Neural progenitor cell (in vitro differentiated cells): ENCODE measurements around the gene TMEM217. TPM values are rescaled to one million over a fixed set of nuclear protein-coding genes. Genes with fewer than 3 reads are reported as not detected.

Experiments
- DNase-seq: peaks from one replicate; pipeline ENCODE4 v3.0.0-alpha.2; 2016; ENCODE audit warnings: low spot score
- H2AFZ ChIP-seq: fragments of 200-600 bp; sonication (generic); replicated peaks from 2 replicates; pipeline ENCODE4 v1.6.1; 2016; ENCODE audit warnings: antibody characterized with exemption
- H3F3A ChIP-seq: fragments of 200-600 bp; sonication (generic); 2 replicates; pipeline ENCODE4 v1.6.1; 2016; ENCODE audit warnings: antibody characterized with exemption, low read depth
- H3K27ac ChIP-seq: fragments of 200-600 bp; sonication (generic); 2 replicates; pipeline ENCODE4 v1.5.1; 2016; ENCODE audit warnings: mild to moderate bottlenecking
- H3K27me3 ChIP-seq: fragments of 200-600 bp; sonication (generic); 2 replicates; pipeline ENCODE4 v1.6.1; 2016; ENCODE audit warnings: mild to moderate bottlenecking, moderate library complexity
- H3K36me3 ChIP-seq: fragments of 200-600 bp; sonication (generic); 2 replicates; pipeline ENCODE4 v1.5.1; 2016
- H3K4me1 ChIP-seq: fragments of 200-600 bp; sonication (generic); 2 replicates; pipeline ENCODE4 v1.6.1; 2016; ENCODE audit warnings: mixed run types
- H3K4me2 ChIP-seq: fragments of 200-600 bp; sonication (generic); 2 replicates; pipeline ENCODE4 v1.6.1; 2016
- H3K4me3 ChIP-seq: fragments of 200-600 bp; sonication (generic); 2 replicates; pipeline ENCODE4 v1.5.1; 2016
- H3K79me2 ChIP-seq: fragments of 200-600 bp; sonication (generic); 2 replicates; pipeline ENCODE4 v1.6.1; 2016; ENCODE audit warnings: low read depth
- H3K9ac ChIP-seq: fragments of 200-600 bp; sonication (generic); 2 replicates; pipeline ENCODE4 v1.6.1; 2016
- H3K9me3 ChIP-seq: fragments of 200-600 bp; sonication (generic); 2 replicates; pipeline ENCODE4 v1.5.1; 2016; ENCODE audit warnings: low read depth
- H4K20me1 ChIP-seq: fragments of 200-600 bp; sonication (generic); 2 replicates; pipeline ENCODE4 v1.6.1; 2016; ENCODE audit warnings: low read depth
- H3K27ac Mint-ChIP-seq: 3 replicates; pipeline ENCODE4 v1.8.0; 2021; ENCODE audit warnings: mixed read lengths
- H3K27me3 Mint-ChIP-seq: 2 replicates; pipeline ENCODE4 v1.8.0; 2022; ENCODE audit warnings: low read depth, mild to moderate bottlenecking, inconsistent platforms, moderate library complexity, mixed read lengths; ENCODE audit not compliant: insufficient read depth
- H3K36me3 Mint-ChIP-seq: 3 replicates; pipeline ENCODE4 v1.8.0; 2021; ENCODE audit warnings: mixed read lengths
- H3K4me1 Mint-ChIP-seq: 3 replicates; pipeline ENCODE4 v1.8.0; 2021; ENCODE audit warnings: mixed read lengths
- H3K4me3 Mint-ChIP-seq: 3 replicates; pipeline ENCODE4 v1.8.0; 2021; ENCODE audit warnings: mild to moderate bottlenecking, moderate library complexity, mixed read lengths
- H3K9me3 Mint-ChIP-seq: 3 replicates; pipeline ENCODE4 v1.8.0; 2020; ENCODE audit warnings: mixed read lengths
- EZH2 ChIP-seq: fragments of 200-600 bp; sonication (generic); IDR thresholded peaks from 2 replicates; pipeline ENCODE4 v1.6.1; 2017; ENCODE audit warnings: antibody characterized with exemption, mild to moderate bottlenecking, moderate library complexity
- EZH2phosphoT487 ChIP-seq: fragments of 200-600 bp; sonication (generic); IDR thresholded peaks from 2 replicates; pipeline ENCODE4 v1.6.1; 2017; ENCODE audit warnings: antibody characterized with exemption
- total RNA-seq: library from RNA; depleted of rRNA; stranded (reverse); fragments of >200 nt; gene quantifications from 2 replicates; pipeline ENCODE4 v1.2.3, GENCODE V29; 2015; ENCODE audit warnings: low replicate concordance
- TF ChIP-seq, protein P1 (sequence below): fragments of 200-600 bp; sonication (generic); IDR thresholded peaks from 2 replicates; pipeline ENCODE4 v1.5.1; 2017; ENCODE audit warnings: antibody characterized with exemption, mild to moderate bottlenecking

Gene TMEM217
- total RNA-seq, 1 donor from 2014 or later = not detected

DNA sequence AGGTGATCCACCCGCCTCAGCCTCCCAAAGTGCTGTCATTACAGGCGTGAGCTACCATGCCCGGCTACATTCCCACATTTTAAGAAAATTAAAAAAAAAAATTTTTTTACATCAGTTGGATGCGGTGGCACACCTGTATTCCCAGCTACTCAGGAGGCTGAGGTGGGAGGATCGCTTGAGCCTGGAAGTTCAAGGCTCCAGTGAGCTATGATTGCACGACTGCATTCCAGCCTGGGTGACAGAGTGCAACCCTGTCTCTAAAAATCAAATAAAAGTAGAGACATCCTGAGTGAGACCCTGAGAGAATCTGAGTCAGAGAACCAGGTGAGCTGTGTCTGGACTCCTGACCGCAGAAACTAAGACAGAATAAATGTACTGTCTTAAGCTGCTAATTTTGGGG, 49.2 kb downstream of the TMEM217 start:
- Histone ChIP-seq H3K27ac (no peak overlapping the region), H3F3A (no peaks in the 10 kb centered on the region), H4K20me1 (no peaks in the 10 kb centered on the region), H3K4me2 (no peak overlapping the region), H2AFZ (no peak overlapping the region), H3K4me1 (no peaks in the 10 kb centered on the region), H3K9ac (no peak overlapping the region), H3K36me3 (no peaks in the 10 kb centered on the region), H3K9me3 (no peaks in the 10 kb centered on the region), H3K4me3 (no peak overlapping the region), H3K79me2 (no peaks in the 10 kb centered on the region), H3K27me3 (no peaks in the 10 kb centered on the region)
- no peak overlapping the region for H3K27ac Mint-ChIP-seq
- H3K4me1 Mint-ChIP-seq = peaks cover 8% of the 10 kb centered on the region
- no peak for DNase-seq
- no peaks in the 10 kb centered on the region for H3K36me3 Mint-ChIP-seq
- TF ChIP-seq EZH2 (no peak), EZH2phosphoT487 (no peak)
- TF ChIP-seq, protein P1, sequence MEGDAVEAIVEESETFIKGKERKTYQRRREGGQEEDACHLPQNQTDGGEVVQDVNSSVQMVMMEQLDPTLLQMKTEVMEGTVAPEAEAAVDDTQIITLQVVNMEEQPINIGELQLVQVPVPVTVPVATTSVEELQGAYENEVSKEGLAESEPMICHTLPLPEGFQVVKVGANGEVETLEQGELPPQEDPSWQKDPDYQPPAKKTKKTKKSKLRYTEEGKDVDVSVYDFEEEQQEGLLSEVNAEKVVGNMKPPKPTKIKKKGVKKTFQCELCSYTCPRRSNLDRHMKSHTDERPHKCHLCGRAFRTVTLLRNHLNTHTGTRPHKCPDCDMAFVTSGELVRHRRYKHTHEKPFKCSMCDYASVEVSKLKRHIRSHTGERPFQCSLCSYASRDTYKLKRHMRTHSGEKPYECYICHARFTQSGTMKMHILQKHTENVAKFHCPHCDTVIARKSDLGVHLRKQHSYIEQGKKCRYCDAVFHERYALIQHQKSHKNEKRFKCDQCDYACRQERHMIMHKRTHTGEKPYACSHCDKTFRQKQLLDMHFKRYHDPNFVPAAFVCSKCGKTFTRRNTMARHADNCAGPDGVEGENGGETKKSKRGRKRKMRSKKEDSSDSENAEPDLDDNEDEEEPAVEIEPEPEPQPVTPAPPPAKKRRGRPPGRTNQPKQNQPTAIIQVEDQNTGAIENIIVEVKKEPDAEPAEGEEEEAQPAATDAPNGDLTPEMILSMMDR = no peak
- H3K4me3 Mint-ChIP-seq = no peak overlapping the region
- H3K27me3 Mint-ChIP-seq = peaks cover 10% of the 10 kb centered on the region
- no peaks in the 10 kb centered on the region for H3K9me3 Mint-ChIP-seq

DNA sequence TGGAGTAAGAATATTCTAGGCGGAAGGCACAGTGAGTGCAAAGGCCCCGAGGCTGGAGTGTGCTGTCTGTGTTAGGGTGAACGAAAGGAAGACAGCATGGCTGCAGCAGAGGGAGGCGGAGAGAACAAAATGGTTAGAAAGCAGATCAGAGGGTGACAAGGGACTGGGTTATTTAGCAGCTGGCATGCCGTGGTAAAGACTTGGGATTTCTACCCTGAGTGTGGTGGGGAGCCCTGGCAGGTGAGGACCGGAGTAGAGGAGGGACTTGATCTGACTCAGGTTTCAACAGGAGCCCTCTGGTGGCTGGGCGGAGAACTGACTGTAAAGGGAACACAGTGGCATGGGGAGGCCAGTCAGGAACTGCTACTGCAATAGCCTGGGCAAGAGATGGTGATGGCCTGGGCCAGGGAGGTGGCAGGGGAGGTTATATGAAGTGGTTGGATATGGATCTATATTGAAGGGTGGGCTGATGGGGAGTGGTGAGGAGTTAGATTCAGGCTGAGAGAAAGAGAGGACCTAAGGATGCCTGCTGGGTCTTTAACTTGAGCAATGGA, 50.0 kb downstream of the TMEM217 start:
- Mint-ChIP-seq H3K27me3 (peaks cover 10% of the 10 kb centered on the region), H3K9me3 (no peaks in the 10 kb centered on the region), H3K27ac (no peak overlapping the region), H3K4me1 (peaks cover 8% of the 10 kb centered on the region), H3K4me3 (peak overlapping the region; percentile 1), H3K36me3 (no peaks in the 10 kb centered on the region)
- TF ChIP-seq, protein P1 = peak; percentile 78
- no peak for TF ChIP-seq EZH2phosphoT487
- H3K9ac ChIP-seq = no peak overlapping the region
- H3K27ac ChIP-seq = no peak overlapping the region
- no peak overlapping the region for H3K4me3 ChIP-seq
- no peaks in the 10 kb centered on the region for H3F3A ChIP-seq
- no peaks in the 10 kb centered on the region for H3K27me3 ChIP-seq
- H3K36me3 ChIP-seq = no peaks in the 10 kb centered on the region
- H3K4me1 ChIP-seq = no peaks in the 10 kb centered on the region
- H3K4me2 ChIP-seq = no peak overlapping the region
- no peak overlapping the region for H2AFZ ChIP-seq
- no peaks in the 10 kb centered on the region for H4K20me1 ChIP-seq
- H3K9me3 ChIP-seq = no peaks in the 10 kb centered on the region
- no peaks in the 10 kb centered on the region for H3K79me2 ChIP-seq
- peak; percentile 82 for DNase-seq

DNA sequence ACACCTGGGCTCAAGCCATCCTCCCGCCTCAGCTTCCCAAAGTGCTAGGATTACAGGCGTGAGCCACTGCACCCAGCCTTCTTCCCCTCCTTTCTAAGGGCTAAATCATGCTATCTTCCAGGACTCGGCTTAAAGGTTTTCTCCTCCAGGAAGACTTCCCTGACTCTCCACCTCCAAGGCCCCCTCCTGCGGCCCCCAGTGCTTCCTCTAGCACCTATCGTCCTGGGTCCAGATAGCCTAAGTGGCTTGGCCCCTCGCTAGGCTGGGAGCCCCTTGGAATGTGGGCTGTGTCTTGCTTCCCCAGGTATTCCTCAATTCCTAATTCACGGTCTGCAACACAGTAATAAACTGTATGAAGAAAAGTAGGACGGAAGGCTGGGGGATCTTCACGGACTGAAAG, 51.3 kb downstream of the TMEM217 start:
- Mint-ChIP-seq H3K27me3 (peaks cover 6% of the 10 kb centered on the region), H3K9me3 (no peaks in the 10 kb centered on the region), H3K36me3 (no peaks in the 10 kb centered on the region), H3K4me1 (peaks cover 8% of the 10 kb centered on the region), H3K4me3 (no peak overlapping the region), H3K27ac (no peak overlapping the region)
- H3K4me1 ChIP-seq = no peaks in the 10 kb centered on the region
- H3K4me3 ChIP-seq = no peak overlapping the region
- no peaks in the 10 kb centered on the region for H3F3A ChIP-seq
- no peaks in the 10 kb centered on the region for H3K79me2 ChIP-seq
- H4K20me1 ChIP-seq = no peaks in the 10 kb centered on the region
- no peak for DNase-seq
- TF ChIP-seq EZH2phosphoT487 = no peak
- H3K9me3 ChIP-seq = no peaks in the 10 kb centered on the region
- H2AFZ ChIP-seq = no peak overlapping the region
- no peaks in the 10 kb centered on the region for H3K36me3 ChIP-seq
- H3K27ac ChIP-seq = no peak overlapping the region
- H3K4me2 ChIP-seq = no peak overlapping the region
- no peak overlapping the region for H3K9ac ChIP-seq
- no peaks in the 10 kb centered on the region for H3K27me3 ChIP-seq

DNA sequence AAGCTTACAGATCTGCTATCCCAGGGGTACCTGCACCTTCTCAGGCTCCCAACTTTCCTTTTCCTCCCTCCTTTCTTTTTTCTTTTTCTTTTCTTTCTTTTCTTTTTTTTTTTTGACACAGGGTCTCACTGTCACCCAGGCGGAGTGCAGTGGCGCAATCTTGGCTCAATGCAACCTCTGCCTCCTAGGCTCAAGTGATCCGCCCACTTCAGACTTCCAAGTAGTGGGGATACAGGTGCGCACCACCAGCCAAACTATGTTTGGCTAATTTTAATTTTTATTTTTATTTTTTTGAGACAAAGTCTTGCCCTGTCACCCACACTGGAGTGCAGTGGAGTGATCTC, 52.0 kb downstream of the TMEM217 start:
- no peak overlapping the region for H3K27ac ChIP-seq
- TF ChIP-seq, protein P1 = no peak
- no peak for TF ChIP-seq EZH2phosphoT487
- TF ChIP-seq EZH2 = no peak
- H3K4me1 ChIP-seq = no peaks in the 10 kb centered on the region
- H3K36me3 ChIP-seq = no peaks in the 10 kb centered on the region
- DNase-seq = no peak
- Mint-ChIP-seq H3K4me1 (peaks cover 8% of the 10 kb centered on the region), H3K4me3 (no peak overlapping the region), H3K36me3 (no peaks in the 10 kb centered on the region), H3K27me3 (peaks cover 6% of the 10 kb centered on the region), H3K9me3 (no peaks in the 10 kb centered on the region), H3K27ac (peak overlapping the region; percentile 24)
- H3K9ac ChIP-seq = no peak overlapping the region
- H3K79me2 ChIP-seq = no peaks in the 10 kb centered on the region
- no peaks in the 10 kb centered on the region for H3F3A ChIP-seq
- no peak overlapping the region for H3K4me3 ChIP-seq
- no peak overlapping the region for H2AFZ ChIP-seq
- no peaks in the 10 kb centered on the region for H3K9me3 ChIP-seq
- H3K4me2 ChIP-seq = no peak overlapping the region
- no peaks in the 10 kb centered on the region for H4K20me1 ChIP-seq
- no peaks in the 10 kb centered on the region for H3K27me3 ChIP-seq
